A549 (cell line): Measurements from ENCODE around the gene PI4KA. TPM values are rescaled to one million over a fixed set of nuclear protein-coding genes. Genes with fewer than 3 reads are reported as not detected.
A peak's percentile ranks its signal among the peaks of the same experiment; 100 is the strongest.

Experiments
- ATAC-seq, 2 experiments: fragments of 200-7000 bp in 1 of 2; fragments of >200 bp in 1 of 2; cut with Nextera tagmentation in 1 of 2; cut with Tn5 transposase in 1 of 2; 3 replicates each; pipeline versions ENCODE4 v1.8.0 to v1.9.1; 2018 to 2020; ENCODE audit warnings: mild to moderate bottlenecking in 1 of 2, moderate library complexity in 1 of 2
- CTCF ChIA-PET: fragments of 300-600 bp; sonication (Branson Sonifier 250); formaldehyde crosslinking; extraction: SDS; loops from one replicate; lab custom pipeline; 2021; ENCODE audit warnings: antibody characterized with exemption, inconsistent platforms; lab: Yijun Ruan, JAX
- POLR2A ChIA-PET: fragments of 350-600 bp; formaldehyde crosslinking; extraction: SDS; loops from one replicate; lab custom pipeline; 2021; ENCODE audit warnings: antibody characterized with exemption, inconsistent platforms; lab: Yijun Ruan, JAX
- DNase-seq, 2 experiments: peaks; one replicate each; pipeline versions ENCODE4 v3.0.0 to v3.0.0-alpha.2; 2011 to 2016; ENCODE audit warnings: low read depth in 1 of 2, low spot score in 1 of 2
- FAIRE-seq: peaks from 2 replicates; lab custom pipeline; 2011; peaks lifted over from hg19 to GRCh38; lab: Jason Lieb, UNC
- H3K27ac ChIP-seq, 2 experiments: fragments of >200 bp; sonication (Bioruptor Twin); formaldehyde crosslinking; 3 replicates each; pipeline ENCODE4 v1.5.1; 2016 to 2017
- H3K4me1 ChIP-seq: fragments of >200 bp; sonication (Bioruptor Twin); formaldehyde crosslinking; 3 replicates; pipeline ENCODE4 v1.6.1; 2016
- H3K4me2 ChIP-seq: fragments of >200 bp; sonication (Bioruptor Twin); formaldehyde crosslinking; 3 replicates; pipeline ENCODE4 v1.6.1; 2016
- H3K4me3 ChIP-seq: fragments of >200 bp; sonication (Bioruptor Twin); formaldehyde crosslinking; 3 replicates; pipeline ENCODE4 v1.5.1; 2016
- H3K9me3 ChIP-seq: fragments of >200 bp; sonication (Bioruptor Twin); formaldehyde crosslinking; 3 replicates; pipeline ENCODE4 v1.6.1; 2016
- CBX8 ChIP-seq: fragments of 200-600 bp; sonication (generic); IDR thresholded peaks from 2 replicates; pipeline ENCODE4 v1.6.1; 2016
- CHD2 ChIP-seq: fragments of 150-350 bp; IDR thresholded peaks from 2 replicates; pipeline ENCODE4 v1.6.1; 2014; ENCODE audit warnings: low read length; ENCODE audit not compliant: partially characterized antibody
- EHF ChIP-seq: fragments of 250-450 bp; sonication (Bioruptor Pico); IDR thresholded peaks from 2 replicates; pipeline ENCODE4 v1.5.0; 2020; ENCODE audit warnings: mild to moderate bottlenecking
- FOSB ChIP-seq: fragments of 250-450 bp; sonication (Bioruptor Pico); IDR thresholded peaks from 2 replicates; pipeline ENCODE4 v1.5.0; 2020; ENCODE audit warnings: mild to moderate bottlenecking, moderate library complexity
- FOSL2 ChIP-seq, 2 experiments: fragments of 450-650 bp in 1 of 2; fragments of >200 bp in 1 of 2; sonication (Bioruptor Twin) in 1 of 2; formaldehyde crosslinking; IDR thresholded peaks; 2 replicates each; pipeline versions ENCODE4 v1.5.0 to v1.6.1; 2016 to 2020; ENCODE audit warnings: mild to moderate bottlenecking in 1 of 2, moderate library complexity in 1 of 2
- FOXS1 ChIP-seq: fragments of 250-450 bp; sonication (Bioruptor Pico); IDR thresholded peaks from 2 replicates; pipeline ENCODE4 v1.5.0; 2020; ENCODE audit warnings: mild to moderate bottlenecking, moderate library complexity
- GATA3 ChIP-seq: IDR thresholded peaks from 2 replicates; pipeline ENCODE4 v1.6.1; 2012; ENCODE audit warnings: borderline replicate concordance
- HOXA7 ChIP-seq: fragments of 250-450 bp; sonication (Bioruptor Pico); IDR thresholded peaks from 2 replicates; pipeline ENCODE4 v1.5.0; 2020; ENCODE audit warnings: mild to moderate bottlenecking, moderate library complexity
- HOXB5 ChIP-seq: fragments of 250-450 bp; sonication (Bioruptor Pico); IDR thresholded peaks from 2 replicates; pipeline ENCODE4 v1.5.0; 2020; ENCODE audit warnings: mild to moderate bottlenecking, moderate library complexity
- JUN ChIP-seq, 2 experiments: fragments of >200 bp; sonication (Bioruptor Twin); formaldehyde crosslinking; IDR thresholded peaks; 2 replicates in 1 of 2; 3 replicates in 1 of 2; pipeline ENCODE4 v1.6.1; 2016 to 2017
- KDM1A ChIP-seq: fragments of 200-600 bp; sonication (generic); IDR thresholded peaks from 2 replicates; pipeline ENCODE4 v1.6.1; 2016; ENCODE audit warnings: low read depth, mild to moderate bottlenecking
- KDM5A ChIP-seq: fragments of 200-600 bp; sonication (generic); IDR thresholded peaks from 2 replicates; pipeline ENCODE4 v1.6.1; 2016; ENCODE audit warnings: antibody characterized with exemption, mild to moderate bottlenecking
- MAZ ChIP-seq: fragments of 150-350 bp; IDR thresholded peaks from 2 replicates; pipeline ENCODE4 v1.6.1; 2014; ENCODE audit warnings: antibody characterized with exemption, low read depth, low read length, borderline replicate concordance
- NFE2L2 ChIP-seq: fragments of 150-350 bp; conservative IDR thresholded peaks from 2 replicates; pipeline ENCODE4 v1.6.1; 2014; ENCODE audit warnings: low read length
- NPAS2 ChIP-seq: fragments of 250-450 bp; sonication (Bioruptor Pico); IDR thresholded peaks from 2 replicates; pipeline ENCODE4 v1.8.0; 2022; ENCODE audit warnings: mild to moderate bottlenecking, moderate library complexity, borderline replicate concordance
- POLR2AphosphoS2 ChIP-seq: conservative IDR thresholded peaks from 2 replicates; pipeline ENCODE4 v1.6.1; 2012; ENCODE audit warnings: low read length, improper control_type of control experiment, inconsistent platforms
- RAD21 ChIP-seq, 2 experiments: fragments of >200 bp in 1 of 2; sonication (Bioruptor Twin) in 1 of 2; formaldehyde crosslinking in 1 of 2; IDR thresholded peaks in 1 of 2; conservative IDR thresholded peaks in 1 of 2; 2 replicates in 1 of 2; 3 replicates in 1 of 2; pipeline ENCODE4 v1.6.1; 2012 to 2018; ENCODE audit warnings: inconsistent platforms in 1 of 2
- RCOR1 ChIP-seq: fragments of 150-350 bp; IDR thresholded peaks from 2 replicates; pipeline ENCODE4 v1.6.1; 2014; ENCODE audit warnings: antibody characterized with exemption, low read length, low read depth
- RFX5 ChIP-seq: fragments of 450-650 bp; IDR thresholded peaks from 2 replicates; pipeline ENCODE4 v1.7.1; 2014; ENCODE audit warnings: antibody characterized with exemption, mild to moderate bottlenecking, moderate library complexity
- SMC3 ChIP-seq: fragments of >200 bp; sonication (Bioruptor Twin); formaldehyde crosslinking; IDR thresholded peaks from 3 replicates; pipeline ENCODE4 v1.6.1; 2018; ENCODE audit warnings: inconsistent platforms
- SREBF2 ChIP-seq: fragments of 450-650 bp; IDR thresholded peaks from 2 replicates; pipeline ENCODE4 v1.6.1; 2014; ENCODE audit warnings: mild to moderate bottlenecking, moderate library complexity
- ZFP36 ChIP-seq: fragments of 450-650 bp; IDR thresholded peaks from 2 replicates; pipeline ENCODE4 v1.6.1; 2014; ENCODE audit warnings: borderline replicate concordance; ENCODE audit not compliant: partially characterized antibody
- WGBS: methylation state at CpG from one replicate; pipeline ENCODE4 v1.1.6; 2017; ENCODE audit errors: missing lambda C conversion rate; 5-methylcytosine and 5-hydroxymethylcytosine counted together
- polyA plus RNA-seq, 4 experiments: library from polyadenylated mRNA; depleted of rRNA in 3 of 4; stranded (reverse); fragments of >200 nt; fragmentation: RNase III in 1 of 4; extraction: RNeasy Plus Mini Kit Qiagen cat#74134 plus additional on column Dnase treatment in 1 of 4; gene quantifications; 2 replicates in 3 of 4; 3 replicates in 1 of 4; pipeline ENCODE4 v1.2.3, GENCODE V29; 2011 to 2017
- TF ChIP-seq, protein P1 (sequence below): fragments of 150-350 bp; IDR thresholded peaks from 2 replicates; pipeline ENCODE4 v1.6.1; 2014; ENCODE audit warnings: low read depth, mild to moderate bottlenecking, low read length
- TF ChIP-seq, protein P2 (sequence below): fragments of 450-650 bp; IDR thresholded peaks from 2 replicates; pipeline ENCODE4 v1.6.1; 2014; ENCODE audit warnings: antibody characterized with exemption
- TF ChIP-seq, protein P3 (sequence below): IDR thresholded peaks from 2 replicates; pipeline ENCODE4 v1.6.1; 2012; ENCODE audit warnings: low read depth, borderline replicate concordance
- TF ChIP-seq, protein P4 (sequence below): IDR thresholded peaks from 2 replicates; pipeline ENCODE4 v1.6.1; 2012
- TF ChIP-seq, protein P5 (sequence below): fragments of 250-450 bp; sonication (Bioruptor Pico); IDR thresholded peaks from 2 replicates; pipeline ENCODE4 v1.5.0; 2020; ENCODE audit warnings: low read depth, mild to moderate bottlenecking, moderate library complexity
- TF ChIP-seq, protein P6 (sequence below): fragments of >200 bp; sonication (Bioruptor Twin); formaldehyde crosslinking; IDR thresholded peaks from 3 replicates; pipeline ENCODE4 v1.6.1; 2016
- TF ChIP-seq, protein P7 (sequence below): IDR thresholded peaks from 2 replicates; pipeline ENCODE4 v1.6.1; 2012

Gene PI4KA
- polyA plus RNA-seq, 2 of the 4 experiments (the other 2 are of a cell fraction) = 14.4 to 21.3 TPM

DNA sequence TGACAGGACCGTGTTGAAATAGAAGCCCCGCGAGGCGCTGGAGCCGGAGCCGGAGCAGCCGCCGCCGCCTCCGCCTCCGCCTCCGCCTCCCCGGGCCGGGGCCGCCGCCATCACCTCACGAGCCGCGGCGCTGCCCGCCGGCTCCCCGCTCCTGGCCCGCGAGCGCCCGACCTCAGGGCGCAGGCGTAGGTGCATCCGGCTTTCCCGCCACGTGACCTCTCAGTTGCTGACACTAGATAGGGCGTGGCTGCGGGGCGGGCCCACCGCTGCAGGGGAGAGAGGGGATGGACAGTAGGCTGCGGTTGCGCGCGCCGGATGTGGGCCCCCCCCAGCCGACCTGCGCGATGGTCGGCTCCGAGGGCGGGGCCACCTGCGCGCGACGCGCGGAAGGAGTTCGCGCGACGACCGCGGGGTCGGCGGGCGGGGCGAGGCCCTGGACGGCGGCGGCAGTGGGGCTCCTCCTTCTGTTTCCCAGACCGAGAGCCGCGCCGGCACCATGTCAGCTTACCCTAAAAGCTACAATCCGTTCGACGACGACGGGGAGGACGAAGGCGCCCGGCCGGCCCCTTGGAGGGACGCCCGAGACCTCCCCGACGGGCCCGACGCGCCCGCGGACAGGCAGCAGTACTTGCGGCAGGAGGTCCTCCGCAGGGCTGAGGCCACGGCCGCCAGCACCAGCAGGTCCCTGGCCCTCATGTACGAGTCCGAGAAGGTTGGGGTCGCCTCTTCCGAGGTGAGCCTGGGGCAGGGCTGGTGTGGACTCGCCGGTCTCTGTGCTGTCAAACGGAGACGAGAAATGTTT, at the start of gene PI4KA, which contains the start of gene SNAP29 (continued):
- TF ChIP-seq, protein P1, sequence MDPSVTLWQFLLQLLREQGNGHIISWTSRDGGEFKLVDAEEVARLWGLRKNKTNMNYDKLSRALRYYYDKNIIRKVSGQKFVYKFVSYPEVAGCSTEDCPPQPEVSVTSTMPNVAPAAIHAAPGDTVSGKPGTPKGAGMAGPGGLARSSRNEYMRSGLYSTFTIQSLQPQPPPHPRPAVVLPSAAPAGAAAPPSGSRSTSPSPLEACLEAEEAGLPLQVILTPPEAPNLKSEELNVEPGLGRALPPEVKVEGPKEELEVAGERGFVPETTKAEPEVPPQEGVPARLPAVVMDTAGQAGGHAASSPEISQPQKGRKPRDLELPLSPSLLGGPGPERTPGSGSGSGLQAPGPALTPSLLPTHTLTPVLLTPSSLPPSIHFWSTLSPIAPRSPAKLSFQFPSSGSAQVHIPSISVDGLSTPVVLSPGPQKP = 0 out of 2 replicates have a peak, but pooled peaks have one; percentile 44
- TF ChIP-seq RCOR1 = no peak
- TF ChIP-seq, protein P2, sequence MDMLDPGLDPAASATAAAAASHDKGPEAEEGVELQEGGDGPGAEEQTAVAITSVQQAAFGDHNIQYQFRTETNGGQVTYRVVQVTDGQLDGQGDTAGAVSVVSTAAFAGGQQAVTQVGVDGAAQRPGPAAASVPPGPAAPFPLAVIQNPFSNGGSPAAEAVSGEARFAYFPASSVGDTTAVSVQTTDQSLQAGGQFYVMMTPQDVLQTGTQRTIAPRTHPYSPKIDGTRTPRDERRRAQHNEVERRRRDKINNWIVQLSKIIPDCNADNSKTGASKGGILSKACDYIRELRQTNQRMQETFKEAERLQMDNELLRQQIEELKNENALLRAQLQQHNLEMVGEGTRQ = peak; percentile 90
- TF ChIP-seq NFE2L2 = no peak
- TF ChIP-seq FOSL2 (IDR thresholded peaks at IDR 0.05) = no peak
- TF ChIP-seq FOSL2 (CRISPR knock-in tag; IDR thresholded peaks at IDR 0.05) = no peak
- 0 out of 2 replicates have a peak, but pooled peaks have one; percentile 55 for TF ChIP-seq MAZ
- TF ChIP-seq SREBF2 = no peak
- TF ChIP-seq, protein P3, sequence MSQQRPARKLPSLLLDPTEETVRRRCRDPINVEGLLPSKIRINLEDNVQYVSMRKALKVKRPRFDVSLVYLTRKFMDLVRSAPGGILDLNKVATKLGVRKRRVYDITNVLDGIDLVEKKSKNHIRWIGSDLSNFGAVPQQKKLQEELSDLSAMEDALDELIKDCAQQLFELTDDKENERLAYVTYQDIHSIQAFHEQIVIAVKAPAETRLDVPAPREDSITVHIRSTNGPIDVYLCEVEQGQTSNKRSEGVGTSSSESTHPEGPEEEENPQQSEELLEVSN = 0 out of 2 replicates have a peak, but pooled peaks have one; percentile 53
- TF ChIP-seq FOXS1 (CRISPR knock-in tag) = no peak
- TF ChIP-seq HOXB5 (CRISPR knock-in tag) = no peak
- TF ChIP-seq ZFP36 = no peak
- TF ChIP-seq POLR2AphosphoS2 = no peak
- TF ChIP-seq NPAS2 (CRISPR knock-in tag) = peak; percentile 56; the same call in 1 of the 2 replicates
- TF ChIP-seq HOXA7 (CRISPR knock-in tag) = no peak
- TF ChIP-seq RFX5 = no peak
- no peak for TF ChIP-seq SMC3

DNA sequence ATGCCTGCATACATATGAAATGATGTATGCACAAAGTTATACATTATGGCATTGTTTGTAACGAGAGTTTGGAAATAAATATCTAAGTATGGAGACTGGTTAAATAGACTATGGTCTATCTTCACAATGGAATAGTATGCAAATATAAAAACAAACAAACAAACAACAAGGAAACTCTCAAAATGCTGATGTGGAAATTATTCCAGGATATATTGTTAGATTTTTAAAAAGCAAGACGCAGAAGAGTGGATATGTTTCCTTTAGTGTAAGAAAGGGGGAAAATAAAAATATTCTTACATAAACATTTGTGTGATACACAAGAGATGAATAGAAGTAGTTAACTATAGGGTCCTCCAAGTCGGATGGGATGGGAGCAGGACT, 47.8 kb upstream of the PI4KA start:
- CTCF ChIA-PET = interaction anchor here (0.7 to 5.0 kb wide), 4 partner anchors 10 to 55 kb away, joined by 3 to 31 read pairs (median 7); partner anchors contain the start of gene CRKL
- no peak for DNase-seq
- TF ChIP-seq KDM1A = no peak
- TF ChIP-seq, protein P4, sequence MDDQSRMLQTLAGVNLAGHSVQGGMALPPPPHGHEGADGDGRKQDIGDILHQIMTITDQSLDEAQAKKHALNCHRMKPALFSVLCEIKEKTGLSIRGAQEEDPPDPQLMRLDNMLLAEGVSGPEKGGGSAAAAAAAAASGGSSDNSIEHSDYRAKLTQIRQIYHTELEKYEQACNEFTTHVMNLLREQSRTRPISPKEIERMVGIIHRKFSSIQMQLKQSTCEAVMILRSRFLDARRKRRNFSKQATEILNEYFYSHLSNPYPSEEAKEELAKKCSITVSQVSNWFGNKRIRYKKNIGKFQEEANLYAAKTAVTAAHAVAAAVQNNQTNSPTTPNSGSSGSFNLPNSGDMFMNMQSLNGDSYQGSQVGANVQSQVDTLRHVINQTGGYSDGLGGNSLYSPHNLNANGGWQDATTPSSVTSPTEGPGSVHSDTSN = no peak
- no peak for TF ChIP-seq HOXA7 (CRISPR knock-in tag)
- TF ChIP-seq, protein P5, sequence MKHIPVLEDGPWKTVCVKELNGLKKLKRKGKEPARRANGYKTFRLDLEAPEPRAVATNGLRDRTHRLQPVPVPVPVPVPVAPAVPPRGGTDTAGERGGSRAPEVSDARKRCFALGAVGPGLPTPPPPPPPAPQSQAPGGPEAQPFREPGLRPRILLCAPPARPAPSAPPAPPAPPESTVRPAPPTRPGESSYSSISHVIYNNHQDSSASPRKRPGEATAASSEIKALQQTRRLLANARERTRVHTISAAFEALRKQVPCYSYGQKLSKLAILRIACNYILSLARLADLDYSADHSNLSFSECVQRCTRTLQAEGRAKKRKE = no peak
- TF ChIP-seq EHF (CRISPR knock-in tag) = no peak
- TF ChIP-seq, protein P6, sequence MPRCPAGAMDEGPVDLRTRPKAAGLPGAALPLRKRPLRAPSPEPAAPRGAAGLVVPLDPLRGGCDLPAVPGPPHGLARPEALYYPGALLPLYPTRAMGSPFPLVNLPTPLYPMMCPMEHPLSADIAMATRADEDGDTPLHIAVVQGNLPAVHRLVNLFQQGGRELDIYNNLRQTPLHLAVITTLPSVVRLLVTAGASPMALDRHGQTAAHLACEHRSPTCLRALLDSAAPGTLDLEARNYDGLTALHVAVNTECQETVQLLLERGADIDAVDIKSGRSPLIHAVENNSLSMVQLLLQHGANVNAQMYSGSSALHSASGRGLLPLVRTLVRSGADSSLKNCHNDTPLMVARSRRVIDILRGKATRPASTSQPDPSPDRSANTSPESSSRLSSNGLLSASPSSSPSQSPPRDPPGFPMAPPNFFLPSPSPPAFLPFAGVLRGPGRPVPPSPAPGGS = no peak
- no peak for TF ChIP-seq CBX8
- no peak for TF ChIP-seq KDM5A
- no peak for TF ChIP-seq FOSB (CRISPR knock-in tag)
- TF ChIP-seq, protein P7, sequence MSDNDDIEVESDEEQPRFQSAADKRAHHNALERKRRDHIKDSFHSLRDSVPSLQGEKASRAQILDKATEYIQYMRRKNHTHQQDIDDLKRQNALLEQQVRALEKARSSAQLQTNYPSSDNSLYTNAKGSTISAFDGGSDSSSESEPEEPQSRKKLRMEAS = no peak
- TF ChIP-seq SREBF2 = no peak
- no peak for TF ChIP-seq GATA3
- TF ChIP-seq RAD21 (conservative IDR thresholded peaks at IDR 0.05 in 1 of 2, IDR thresholded peaks at IDR 0.05 in 1 of 2) = no peak
- TF ChIP-seq RCOR1 = no peak
- TF ChIP-seq JUN (IDR thresholded peaks at IDR 0.05) = no peak
- no peak for TF ChIP-seq HOXB5 (CRISPR knock-in tag)
- no peak for TF ChIP-seq CHD2
- no peak for TF ChIP-seq MAZ
- no peaks in the 10 kb centered on the region for H3K9me3 ChIP-seq
- POLR2A ChIA-PET = no interaction called here
- no peak overlapping the region for H3K4me3 ChIP-seq
- no peak overlapping the region for H3K4me2 ChIP-seq
- FAIRE-seq = no peak
- WGBS = 59% methylated on average over 3 of the region's 3 CpGs
- no peak overlapping the region for H3K27ac ChIP-seq
- peaks cover 23% of the 10 kb centered on the region for H3K4me1 ChIP-seq
- ATAC-seq = no peak
